NCI-H2107 (cell line): ENCODE measurements around the gene UBE2QL1.

Source experiments
- DNase-seq: peaks from one replicate; lab custom pipeline; 2025; lab: John Stamatoyannopoulos, UW

UBE2QL1 gene

DNA sequence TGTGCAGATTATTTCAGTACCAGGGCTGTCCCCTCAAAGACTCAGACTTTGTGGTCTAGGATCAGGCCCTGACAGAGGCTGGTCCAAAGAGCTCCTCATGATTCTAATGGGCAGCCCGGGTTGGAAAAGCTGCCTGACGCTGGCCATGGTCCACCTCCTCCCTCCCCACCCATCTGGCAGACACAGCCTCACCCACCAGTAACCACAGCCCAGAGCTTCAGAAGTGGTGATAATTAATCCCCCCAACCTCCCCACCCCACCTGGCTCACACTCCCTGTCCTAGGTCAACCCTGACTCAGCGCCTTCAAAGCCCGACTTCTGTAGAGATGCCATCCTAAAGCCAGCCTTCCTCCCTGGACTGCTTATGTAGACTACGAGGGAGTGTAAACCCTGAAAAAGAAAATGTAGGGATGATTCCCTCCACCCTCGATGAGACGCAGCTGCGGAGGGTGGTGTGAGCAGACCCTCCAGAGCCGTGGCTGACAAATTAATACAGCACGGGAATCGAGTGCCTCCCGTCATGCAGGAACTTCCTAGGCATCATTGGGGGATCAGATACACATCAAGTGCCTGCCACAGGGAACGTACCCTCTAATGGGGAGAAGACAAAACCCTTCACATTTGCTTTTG is 7.0 kb downstream of the UBE2QL1 start:
- no peak for DNase-seq

DNA sequence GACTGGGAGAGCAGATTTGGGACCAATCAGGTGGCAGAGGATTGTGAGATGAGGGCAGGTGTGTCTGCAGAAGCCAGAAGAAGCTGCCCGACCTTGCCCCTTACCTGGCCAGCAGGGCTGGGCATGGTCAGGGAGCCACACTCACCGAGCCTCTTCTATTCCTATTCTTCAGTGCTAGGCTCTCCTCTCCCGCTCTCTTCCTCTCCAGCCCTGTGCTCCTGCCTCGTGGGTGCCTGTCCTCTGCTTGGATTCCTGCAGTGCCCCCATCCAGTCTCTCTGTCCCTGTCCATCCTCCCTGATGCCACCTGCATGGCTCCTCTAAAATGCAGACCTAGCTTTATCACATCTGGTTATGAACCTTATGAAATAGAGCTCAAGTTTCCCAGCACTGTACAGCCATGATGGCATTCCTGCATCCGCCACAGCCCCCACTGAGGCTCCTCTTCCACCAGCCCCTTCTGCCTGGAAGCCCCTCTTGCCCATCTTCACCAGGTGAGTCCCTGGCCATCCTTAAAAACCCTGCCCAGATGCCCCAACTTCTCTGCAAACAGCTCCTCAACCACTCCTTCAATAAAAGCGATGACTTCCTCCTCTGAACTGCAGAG is 8.2 kb downstream of the UBE2QL1 start:
- DNase-seq = no peak

DNA sequence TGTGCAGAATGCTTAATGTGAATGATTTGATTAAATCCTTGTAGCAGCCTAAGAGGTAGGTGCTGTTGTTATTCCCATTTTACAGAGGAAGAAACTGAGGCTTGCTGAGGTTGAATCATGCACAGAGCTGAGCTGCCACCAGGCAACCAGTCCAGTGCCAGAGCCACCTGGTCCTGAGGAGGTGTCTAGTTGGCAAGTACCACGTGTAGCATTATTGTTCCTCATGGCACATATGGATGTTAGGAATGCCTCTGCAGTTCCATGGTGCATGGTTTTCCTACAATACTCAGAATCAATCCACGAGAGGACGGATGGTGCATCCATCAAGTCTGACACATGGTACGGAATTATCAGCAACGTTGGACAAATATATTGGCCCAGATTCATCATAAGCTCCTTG is 8.9 kb downstream of the UBE2QL1 start:
- DNase-seq = no peak

DNA sequence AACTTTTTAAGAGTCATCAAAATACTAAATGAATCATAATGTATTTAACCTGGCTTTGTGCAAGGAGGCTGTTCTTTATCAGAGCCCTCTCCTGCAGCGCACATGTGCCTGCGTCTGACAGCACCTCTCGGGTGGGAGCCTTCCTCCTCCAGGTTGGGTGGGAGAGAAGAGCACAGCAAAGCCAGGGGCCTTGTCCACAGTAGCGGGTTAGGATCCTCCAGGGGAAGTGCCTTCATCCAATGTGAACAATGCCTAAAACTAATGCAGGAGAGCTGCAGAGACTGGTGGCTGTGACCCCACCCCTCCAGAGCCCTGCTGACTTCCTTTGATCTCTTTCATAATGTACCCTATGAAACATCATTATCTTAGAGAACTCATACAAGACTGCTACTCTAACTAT is 10.2 kb downstream of the UBE2QL1 start:
- DNase-seq = no peak

DNA sequence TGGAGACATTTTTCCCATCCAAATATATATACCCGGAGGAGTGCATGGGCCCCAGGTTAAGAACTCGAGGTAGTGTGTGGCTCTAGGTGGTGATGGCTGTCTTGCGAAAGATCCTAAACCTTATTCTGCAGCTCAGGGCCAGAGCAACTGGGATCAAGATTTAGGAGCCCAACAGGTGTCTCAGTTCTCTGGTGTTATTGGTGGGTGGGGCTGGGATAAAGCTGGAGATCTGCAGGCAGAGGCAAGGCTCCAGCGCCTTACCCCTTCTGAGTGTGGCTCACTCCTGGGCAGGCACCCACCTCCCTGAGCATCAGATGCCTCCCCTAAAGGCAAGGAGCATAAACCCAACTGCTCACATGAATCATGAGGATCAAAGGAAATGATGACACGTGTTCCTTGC is 11.2 kb downstream of the UBE2QL1 start:
- DNase-seq = no peak

DNA sequence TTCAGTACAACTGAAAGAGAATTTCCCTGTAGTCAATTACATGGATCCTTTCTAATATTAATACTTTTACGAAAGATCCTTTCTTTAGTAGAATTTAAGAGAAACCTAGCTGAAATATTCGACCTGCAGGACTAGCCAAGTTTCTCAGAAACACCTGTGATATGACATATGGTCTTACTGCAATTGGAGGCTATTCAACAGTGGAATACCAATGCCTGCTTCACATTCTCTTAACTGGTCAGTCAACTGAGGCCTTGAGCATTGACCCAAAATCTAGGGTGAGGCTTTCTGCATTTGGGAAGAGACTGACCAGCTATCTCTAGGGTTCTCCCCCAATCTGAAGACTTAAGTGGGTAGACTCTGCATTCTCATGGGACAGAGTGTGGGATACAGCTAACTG is 12.3 kb downstream of the UBE2QL1 start:
- DNase-seq = no peak

DNA sequence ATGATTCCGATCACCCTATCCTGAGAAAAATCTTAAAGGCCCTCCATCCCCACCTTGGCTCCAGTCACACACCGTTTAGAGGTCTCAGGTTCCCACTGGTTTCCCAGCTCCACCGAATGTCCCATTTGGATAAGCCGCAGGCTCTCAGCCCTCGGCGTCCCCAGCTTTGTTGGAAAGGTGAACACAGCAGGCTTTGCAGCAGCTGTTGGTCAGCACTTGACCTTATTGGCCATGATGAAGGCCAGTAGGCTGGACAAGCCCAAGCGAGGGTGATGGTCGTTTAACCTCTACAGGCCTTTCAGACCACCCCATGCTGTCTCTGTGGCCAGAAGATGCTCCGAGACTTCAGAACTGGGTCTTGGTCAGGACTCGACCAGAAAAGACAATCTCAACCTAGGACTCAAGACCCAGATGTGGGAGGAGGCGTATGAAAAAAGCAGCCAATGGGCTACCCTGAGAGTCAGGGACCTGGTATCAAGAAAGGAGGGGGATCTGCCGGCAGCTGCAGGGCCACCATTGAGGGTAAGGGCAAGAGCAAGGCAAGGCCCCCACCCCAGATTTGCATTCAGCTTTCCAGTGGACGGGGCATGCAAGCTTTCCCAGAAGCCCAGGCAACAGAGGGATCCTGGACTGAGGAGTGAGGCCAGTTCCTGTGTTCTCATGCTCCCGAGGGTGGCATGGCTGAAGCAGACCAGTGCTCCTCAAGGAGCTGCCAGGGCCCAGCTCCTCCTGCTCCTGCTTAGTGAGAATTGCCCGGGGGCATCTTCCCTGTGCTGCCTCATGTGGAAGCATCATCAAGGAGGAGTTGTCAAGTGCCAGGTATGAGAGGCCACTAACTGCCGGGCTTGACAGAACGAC is 13.4 kb downstream of the UBE2QL1 start:
- DNase-seq = no peak

DNA sequence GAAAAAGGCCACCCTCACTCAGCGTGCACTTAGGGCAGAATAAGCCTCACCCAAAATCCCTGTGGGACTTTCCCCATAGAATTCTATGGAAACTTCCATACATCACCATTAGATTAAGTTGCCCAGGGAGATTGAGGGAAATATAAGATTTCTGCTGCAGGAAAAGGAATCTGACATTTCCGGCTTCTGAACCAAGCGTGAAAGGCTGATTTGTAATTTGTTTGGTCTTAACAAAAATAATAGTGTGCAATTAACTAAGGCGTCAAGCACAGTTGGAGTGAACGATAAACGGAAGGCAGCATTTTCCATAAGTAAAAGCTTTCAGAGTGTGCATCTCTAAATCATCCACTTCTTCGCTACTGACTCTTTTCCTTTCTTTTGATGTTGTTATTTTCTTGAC is 14.0 kb downstream of the UBE2QL1 start:
- DNase-seq = no peak

DNA sequence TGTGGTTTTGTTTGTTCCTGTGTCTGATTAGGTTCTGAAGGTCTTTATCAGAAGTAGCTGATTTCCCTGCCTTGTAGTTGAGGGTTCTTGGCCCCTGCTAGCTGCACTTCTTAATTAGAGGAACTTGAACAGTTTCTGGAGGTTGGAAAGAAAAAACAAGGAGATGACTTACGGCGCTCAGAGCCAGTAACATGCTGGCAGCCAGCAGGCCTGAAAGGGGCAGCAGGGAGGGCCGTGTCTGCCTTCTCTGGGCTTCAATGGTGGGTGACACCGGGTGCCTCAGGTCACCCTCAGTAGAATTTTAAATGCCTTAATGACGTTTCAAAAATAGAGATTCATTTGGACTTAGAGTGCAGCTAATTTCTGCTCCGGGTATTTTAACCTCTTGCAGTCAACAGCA is 15.8 kb downstream of the UBE2QL1 start:
- DNase-seq = no peak

DNA sequence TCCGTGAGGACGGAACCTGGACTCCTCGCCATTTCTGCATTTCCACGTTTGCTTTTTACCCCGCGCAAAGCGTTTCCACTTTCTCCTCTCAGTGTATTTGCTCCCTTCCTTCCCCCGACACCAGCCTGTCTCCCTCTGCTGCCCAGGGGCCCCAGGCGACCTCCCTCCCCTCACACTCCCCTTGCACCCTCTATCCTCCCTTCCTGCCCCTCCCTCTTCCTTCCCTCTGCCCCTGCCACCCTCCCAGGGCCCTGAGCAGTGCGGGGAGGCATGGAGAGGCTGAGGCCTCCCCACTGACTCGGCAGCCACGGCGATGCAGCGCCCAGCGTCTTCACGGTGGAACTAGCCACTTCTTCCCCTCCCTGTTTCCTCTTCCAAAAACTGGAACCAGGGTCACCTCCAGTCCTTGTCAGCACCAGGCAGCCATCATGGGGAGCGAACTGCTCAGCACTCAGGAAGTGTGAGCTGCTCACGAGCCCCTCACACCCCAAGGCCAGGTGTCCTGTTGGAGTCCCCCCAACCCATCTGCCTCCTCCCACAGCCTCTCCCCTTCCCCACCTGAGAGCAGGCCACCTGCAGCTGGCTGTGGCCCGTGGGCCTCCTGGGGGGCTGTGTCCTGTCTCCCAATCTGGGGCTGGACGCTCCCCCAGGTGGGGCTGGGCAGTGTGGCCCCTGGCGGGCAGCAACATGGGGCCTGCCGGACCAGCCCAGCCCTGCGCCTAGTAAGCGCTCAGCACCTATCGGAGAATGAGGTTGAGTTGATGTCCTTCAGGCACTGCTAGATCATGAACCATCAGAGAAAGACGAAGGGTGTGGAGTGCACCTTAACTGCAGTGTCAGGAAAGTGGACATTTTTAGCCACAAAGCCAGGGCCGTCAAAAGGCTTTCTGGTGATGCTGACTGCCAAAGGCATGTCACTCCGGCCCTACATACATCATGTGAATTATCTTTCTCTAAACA is 17.5 kb downstream of the UBE2QL1 start:
- DNase-seq = no peak

DNA sequence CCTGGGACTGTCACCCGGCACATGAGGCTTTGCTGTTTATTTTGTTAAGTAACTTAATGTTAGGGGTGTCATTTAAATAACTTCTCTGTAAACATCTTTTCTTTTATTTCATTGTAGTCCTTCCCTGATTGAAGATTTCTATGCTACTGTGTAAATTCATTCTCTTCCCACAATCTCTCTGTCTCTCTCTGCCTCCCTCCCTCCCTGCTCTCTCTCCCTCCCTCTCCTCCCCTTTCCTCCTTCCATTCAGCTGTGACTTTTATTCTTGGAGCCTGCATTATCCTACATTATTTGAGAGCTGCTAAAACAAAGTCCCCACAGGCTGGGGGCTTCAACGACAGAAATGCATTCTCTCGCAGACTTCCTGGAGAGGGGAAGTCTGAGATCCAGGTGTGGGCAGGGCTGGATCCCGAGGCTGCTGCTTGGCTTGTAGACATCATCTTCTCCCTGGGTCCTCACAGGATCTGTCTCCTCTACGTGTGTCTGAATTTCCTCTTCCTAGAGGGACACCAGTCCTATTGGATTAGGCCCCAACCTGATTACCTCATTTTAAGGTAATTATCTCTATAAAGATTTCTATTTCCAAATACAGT is 18.4 kb downstream of the UBE2QL1 start:
- no peak for DNase-seq

DNA sequence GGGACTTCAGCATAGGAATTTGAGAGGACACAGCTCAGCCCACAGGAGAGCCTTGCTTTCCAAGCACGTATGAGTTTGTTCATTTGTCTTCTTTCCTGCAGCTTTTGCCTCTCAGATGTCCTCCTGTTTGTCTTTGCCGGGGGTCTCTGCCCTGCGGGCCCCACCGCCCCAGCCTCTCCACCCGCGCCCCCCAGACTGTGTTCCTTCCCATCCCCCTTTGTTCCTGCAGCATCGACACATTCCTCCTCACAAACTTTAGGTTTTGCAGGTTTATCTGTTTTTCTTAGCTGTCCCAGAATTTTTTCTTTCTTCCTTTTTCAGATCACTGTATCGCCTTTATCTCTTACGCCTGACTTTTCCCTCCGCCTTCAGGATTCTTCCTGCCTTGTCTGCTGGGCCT is 18.9 kb downstream of the UBE2QL1 start:
- no peak for DNase-seq

DNA sequence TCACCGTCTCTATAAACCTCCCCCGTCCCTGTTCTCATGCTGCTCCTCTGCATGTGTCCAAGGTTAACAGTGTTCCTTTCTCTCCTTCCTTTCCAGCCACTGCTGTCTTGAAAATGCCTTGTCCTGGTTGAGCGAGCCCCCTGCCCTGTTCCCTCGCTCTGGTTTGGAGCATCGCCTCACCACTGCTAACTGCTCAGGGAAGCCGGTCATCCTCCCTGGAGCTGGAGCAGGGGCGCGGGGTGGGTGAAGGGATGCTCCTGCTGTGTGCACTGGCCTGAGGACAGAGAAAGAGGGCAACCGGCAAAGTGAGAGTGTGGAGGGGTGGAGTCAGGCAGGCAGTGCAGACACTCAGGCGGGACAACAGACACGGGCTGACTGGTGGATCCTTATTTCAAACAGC is 19.4 kb downstream of the UBE2QL1 start:
- no peak for DNase-seq

DNA sequence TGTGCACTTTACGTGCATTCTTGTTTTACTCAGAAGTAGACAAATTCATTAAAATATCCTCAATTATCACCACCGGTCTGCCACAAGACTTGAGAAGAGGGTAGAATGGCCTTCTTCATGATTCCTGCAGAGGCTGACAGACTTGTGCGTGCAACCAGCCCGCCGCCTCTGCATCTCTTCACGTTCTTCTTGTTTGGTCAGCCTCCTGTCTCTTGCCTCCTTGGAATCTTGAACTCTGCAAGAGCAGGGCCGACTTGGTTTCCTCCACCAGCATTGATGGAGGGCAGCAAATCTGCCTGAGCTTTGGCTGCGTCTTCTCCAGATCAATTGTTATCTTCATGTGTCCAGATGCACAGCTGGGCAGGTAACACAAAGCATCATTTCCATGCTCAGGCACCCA is 20.2 kb downstream of the UBE2QL1 start:
- no peak for DNase-seq

DNA sequence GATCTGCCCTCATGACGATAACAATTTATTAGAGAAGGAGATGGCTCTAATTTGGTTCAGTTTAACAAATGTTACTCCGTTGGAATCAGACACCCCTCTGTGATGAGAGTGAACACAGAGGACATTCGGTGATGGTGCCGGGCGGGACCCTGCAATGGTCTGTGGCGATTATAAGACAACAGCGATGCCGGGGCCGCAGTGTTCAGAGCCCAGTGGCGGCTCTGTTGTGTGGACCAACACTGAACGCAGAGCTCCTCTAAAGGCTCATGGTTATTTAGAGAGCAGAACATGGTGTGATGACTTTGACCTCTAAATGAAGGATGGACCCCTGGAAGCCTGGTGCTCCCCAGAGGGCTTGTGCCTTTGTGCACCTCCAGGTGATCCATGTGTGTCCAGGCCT is 21.2 kb downstream of the UBE2QL1 start:
- DNase-seq = no peak

DNA sequence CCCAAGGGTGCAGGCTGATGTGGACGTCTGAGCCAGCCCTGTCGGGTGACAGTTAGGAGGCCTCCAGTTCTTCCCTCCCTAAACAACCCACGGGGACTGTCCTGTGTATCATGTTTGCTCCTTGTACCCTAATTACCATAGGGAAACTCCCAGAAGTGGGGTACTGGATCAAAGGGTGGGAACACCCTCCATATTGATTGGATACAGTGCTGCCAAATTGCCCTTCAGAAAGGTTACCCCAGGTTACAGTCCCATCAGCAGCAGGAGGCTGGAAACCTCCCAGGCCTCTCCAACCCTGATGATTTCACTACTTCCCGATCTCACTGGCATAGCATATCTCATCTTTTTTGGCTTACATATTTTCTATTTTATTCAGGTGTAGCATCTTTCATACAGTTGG is 22.0 kb downstream of the UBE2QL1 start:
- DNase-seq = no peak

DNA sequence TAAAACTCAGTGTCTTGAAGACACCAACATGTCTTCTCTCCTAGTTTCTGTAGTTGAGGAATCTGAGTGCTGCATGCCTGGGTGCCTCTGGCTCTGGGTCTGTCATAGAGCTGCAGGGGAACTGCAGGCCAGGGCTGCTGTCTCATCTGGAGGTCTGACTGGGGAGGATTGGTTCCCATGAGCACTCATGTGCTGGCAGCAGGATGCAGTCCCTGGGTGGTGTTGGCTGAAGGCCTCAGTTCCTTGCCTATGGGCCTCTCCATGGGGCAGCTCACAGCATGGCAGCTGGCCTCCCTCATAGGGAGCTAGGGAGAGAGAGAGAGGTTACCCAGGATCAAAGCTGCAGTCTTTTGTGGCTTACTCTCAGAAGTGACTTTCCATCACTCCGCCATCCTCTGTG is 22.6 kb downstream of the UBE2QL1 start:
- DNase-seq = no peak

DNA sequence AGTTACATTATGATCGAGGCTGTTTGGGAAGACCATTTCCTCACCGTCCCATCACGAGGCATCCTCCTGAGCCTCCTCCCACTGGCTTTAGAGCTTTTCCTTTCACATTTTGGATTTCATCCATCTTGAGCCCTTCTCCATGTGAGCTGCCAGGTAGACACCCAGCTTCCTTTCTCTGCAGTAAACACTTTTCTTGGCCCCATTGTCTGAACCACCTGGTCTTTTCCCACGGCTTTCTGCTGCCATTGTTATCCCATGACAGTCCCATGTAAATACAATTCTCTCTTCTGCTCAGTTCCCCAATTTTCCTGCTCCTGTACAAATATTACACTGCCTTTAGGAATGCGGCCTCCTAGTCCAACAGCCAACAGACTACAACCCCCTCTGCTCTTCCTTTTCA is 24.1 kb downstream of the UBE2QL1 start:
- no peak for DNase-seq

DNA sequence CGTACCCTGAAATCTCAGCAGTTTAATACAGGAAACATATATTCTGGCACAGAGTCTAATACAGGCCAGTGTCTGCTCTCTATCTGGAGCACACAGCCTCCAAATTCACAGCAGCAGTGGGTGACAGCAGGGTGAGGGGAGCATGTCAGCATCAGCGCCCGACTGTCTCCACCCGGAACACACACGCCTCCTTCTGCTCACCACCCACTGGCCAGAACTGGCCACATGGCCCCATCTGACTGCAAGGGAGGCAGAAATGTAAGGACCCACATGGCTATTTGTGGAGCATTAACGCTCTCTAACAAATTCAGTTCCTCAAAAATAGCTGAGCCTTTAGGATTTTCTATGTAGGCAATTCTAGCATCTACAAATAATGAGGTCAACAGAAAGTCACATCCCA is 24.6 kb downstream of the UBE2QL1 start:
- DNase-seq = no peak

DNA sequence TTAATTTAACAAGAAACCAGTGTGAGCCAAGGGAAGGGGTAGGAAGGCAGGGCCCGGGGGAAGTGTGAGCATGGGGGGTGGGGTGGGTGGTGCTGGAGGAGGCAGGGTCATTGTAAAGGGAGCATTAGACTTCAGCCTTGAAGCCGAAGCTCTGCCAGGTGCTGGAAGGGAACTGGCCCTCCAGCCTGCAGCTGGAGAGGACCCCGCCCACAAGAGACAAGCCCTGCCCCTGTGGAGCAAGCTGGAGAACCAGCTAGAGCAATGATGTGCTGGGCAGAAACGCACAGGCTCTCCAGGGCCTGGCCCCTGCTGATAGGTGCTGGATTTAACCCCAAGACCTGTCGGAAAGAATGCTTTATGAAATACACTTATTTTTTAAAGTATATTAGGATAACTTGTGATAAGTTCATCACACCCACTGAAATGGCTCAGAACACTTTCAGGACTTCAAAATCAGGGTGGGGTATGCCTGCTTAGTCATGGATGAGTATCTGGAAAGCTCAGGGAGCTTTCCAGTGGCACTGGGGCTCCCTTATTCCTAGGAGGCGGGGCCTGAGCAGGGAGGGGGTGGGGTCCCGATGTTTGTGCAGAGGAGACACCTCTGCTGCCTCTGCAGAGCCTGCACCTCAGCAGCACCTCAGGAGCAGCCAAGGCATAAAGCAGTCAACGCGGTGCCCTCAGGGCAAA is 27.1 kb downstream of the UBE2QL1 start:
- DNase-seq = no peak

DNA sequence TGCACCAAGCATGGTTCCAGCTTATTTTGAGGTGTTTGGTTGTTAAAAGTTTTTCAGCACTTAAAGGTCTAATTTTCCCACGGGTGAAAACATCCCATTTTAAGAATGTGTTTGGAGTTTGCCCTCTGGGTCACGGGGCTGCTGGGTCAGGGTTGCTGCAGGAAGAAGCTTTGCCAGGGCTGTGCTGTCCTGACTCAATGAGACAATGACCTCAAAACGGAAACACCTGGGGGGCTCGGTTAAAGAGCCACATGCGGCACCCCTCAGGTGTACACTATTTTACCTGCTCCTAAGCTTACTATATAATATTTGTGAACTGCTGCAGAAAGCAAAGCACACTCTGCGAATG is 27.6 kb downstream of the UBE2QL1 start:
- DNase-seq = no peak
